ENCODE results near the gene CTNNBL1.

The CTNNBL1 gene

DNA sequence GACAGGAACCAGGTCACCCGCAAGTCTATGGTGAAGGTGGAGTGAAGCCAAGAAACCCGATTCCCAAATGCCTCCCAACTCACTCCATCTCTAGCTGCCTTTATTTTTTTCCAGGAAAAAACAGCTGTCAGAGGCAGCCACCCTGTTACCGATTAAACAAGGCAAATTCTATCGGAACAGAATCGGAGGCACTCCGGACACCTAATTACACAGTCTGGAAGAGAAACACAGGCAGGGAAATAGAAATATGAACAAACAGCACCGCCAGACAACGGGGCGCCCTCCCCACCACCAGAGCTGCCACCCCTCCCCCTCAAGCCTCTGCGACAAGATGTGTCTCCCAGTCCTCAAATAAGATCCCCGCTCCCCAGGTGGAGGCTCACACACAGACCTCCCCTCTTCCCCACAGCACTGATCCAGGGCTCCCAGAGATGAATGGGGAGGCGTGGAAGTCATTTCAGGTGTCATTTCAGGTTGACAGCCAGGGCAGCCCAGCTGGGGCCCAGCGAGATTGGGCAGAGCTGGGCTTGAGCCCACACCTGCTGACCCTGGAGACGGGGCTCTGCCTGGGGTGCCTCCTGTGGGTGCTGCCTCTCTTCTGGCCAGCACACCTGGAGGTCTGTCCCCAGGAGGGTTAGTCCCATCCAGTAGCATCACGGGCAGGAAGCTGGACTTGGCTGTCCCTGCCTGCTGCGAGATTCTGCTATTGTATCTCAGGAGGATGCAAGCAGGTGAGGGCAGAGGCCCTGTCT lies 189.3 kb downstream of the CTNNBL1 start:
- no peaks in the 10 kb centered on the region for H3K27me3 ChIP-seq (ENCODE audit: insufficient read depth, low read length)
- no peak overlapping the region for H3K27ac ChIP-seq (ENCODE audit: low read depth, low read length)
- H3K36me3 ChIP-seq (ENCODE audit: control insufficient read depth in 1 of 2, insufficient read depth in 2 of 2, low read length in 2 of 2): no peaks in the 10 kb centered on the region
- H4K91ac ChIP-seq (ENCODE audit: low read depth, low read length): no peak overlapping the region
- H3K4me3 ChIP-seq (ENCODE audit: low read depth, low read length): no peak overlapping the region
- H2BK12ac ChIP-seq (ENCODE audit: low read length): no peak overlapping the region
- H2AK5ac ChIP-seq (ENCODE audit: low read length): no peak overlapping the region
- H2BK5ac ChIP-seq (ENCODE audit: low read depth, low read length, poor library complexity): no peak overlapping the region
- no peak overlapping the region for H4K12ac ChIP-seq (ENCODE audit: low read depth, low read length)
- no peak overlapping the region for H3K23ac ChIP-seq (ENCODE audit: low read length)
- no peak overlapping the region for H3K4ac ChIP-seq (ENCODE audit: low read depth, low read length)
- H3K4me1 ChIP-seq (ENCODE audit: control insufficient read depth in 1 of 2, insufficient read depth in 2 of 2, low read length in 2 of 2): no peaks in the 10 kb centered on the region
- no peak overlapping the region for H3K18ac ChIP-seq (ENCODE audit: low read length)
- no peak overlapping the region for H4K8ac ChIP-seq (ENCODE audit: low read depth, low read length)
- no peak overlapping the region for H2BK120ac ChIP-seq (ENCODE audit: insufficient read depth, low read length, poor library complexity)
- no peak overlapping the region for H3K4me2 ChIP-seq (ENCODE audit: low read length)
- H3K79me2 ChIP-seq (ENCODE audit: control insufficient read depth, insufficient read depth, low read length, poor library complexity): no peaks in the 10 kb centered on the region
- no CpG with 5 or more reads among the region's 16 CpGs for WGBS (ENCODE audit: extremely low coverage, insufficient coverage, insufficient read length)
- no peak overlapping the region for H2AFZ ChIP-seq (ENCODE audit: insufficient read depth, low read length, poor library complexity)
- no peaks in the 10 kb centered on the region for H3K79me1 ChIP-seq (ENCODE audit: low read length)
- no peaks in the 10 kb centered on the region for H3K9me3 ChIP-seq (ENCODE audit: insufficient read depth, low read depth, low read length)
- H3K14ac ChIP-seq (ENCODE audit: low read length): no peak overlapping the region
- H3K9ac ChIP-seq (ENCODE audit: low read length): no peak overlapping the region
- DNase-seq: no peak

DNA sequence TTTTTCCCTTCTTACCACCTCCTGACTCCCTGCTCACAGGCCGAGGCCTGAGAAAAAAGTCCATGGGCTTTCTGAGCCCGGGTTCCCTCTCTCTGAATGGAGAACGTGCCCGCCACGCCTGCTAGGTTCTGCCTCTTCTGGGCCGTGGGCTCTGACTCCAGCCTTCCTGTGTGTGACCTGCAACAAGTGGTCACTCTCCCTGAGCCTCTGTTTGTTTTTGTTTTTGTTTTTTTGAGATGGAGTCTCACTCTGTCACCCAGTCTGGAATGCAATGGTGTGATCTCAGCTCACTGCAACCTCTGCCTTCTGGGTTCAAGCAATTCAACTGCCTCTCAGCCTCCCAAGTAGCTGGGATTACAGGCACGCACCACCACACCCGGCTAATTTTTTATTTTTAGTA lies 191.2 kb downstream of the CTNNBL1 start:
- Histone ChIP-seq H3K79me2 (ENCODE audit: control insufficient read depth, insufficient read depth, low read length, poor library complexity) (no peaks in the 10 kb centered on the region), H2BK120ac (ENCODE audit: insufficient read depth, low read length, poor library complexity) (no peak overlapping the region), H3K27ac (ENCODE audit: low read depth, low read length) (no peak overlapping the region), H3K4me2 (ENCODE audit: low read length) (no peak overlapping the region), H3K14ac (ENCODE audit: low read length) (no peak overlapping the region), H3K9me3 (ENCODE audit: insufficient read depth, low read depth, low read length) (peaks cover 2% of the 10 kb centered on the region), H4K12ac (ENCODE audit: low read depth, low read length) (no peak overlapping the region), H2AK5ac (ENCODE audit: low read length) (no peak overlapping the region), H3K79me1 (ENCODE audit: low read length) (no peaks in the 10 kb centered on the region), H2AFZ (ENCODE audit: insufficient read depth, low read length, poor library complexity) (no peak overlapping the region), H3K4ac (ENCODE audit: low read depth, low read length) (no peak overlapping the region), H3K27me3 (ENCODE audit: insufficient read depth, low read length) (no peaks in the 10 kb centered on the region), H3K4me3 (ENCODE audit: low read depth, low read length) (no peak overlapping the region), H3K23ac (ENCODE audit: low read length) (no peak overlapping the region), H4K91ac (ENCODE audit: low read depth, low read length) (no peak overlapping the region), H2BK5ac (ENCODE audit: low read depth, low read length, poor library complexity) (no peak overlapping the region), H3K9ac (ENCODE audit: low read length) (no peak overlapping the region), H3K18ac (ENCODE audit: low read length) (no peak overlapping the region), H2BK12ac (ENCODE audit: low read length) (no peak overlapping the region), H3K4me1 (ENCODE audit: control insufficient read depth in 1 of 2, insufficient read depth in 2 of 2, low read length in 2 of 2) (no peaks in the 10 kb centered on the region), H4K8ac (ENCODE audit: low read depth, low read length) (no peak overlapping the region), H3K36me3 (ENCODE audit: control insufficient read depth in 1 of 2, insufficient read depth in 2 of 2, low read length in 2 of 2) (no peaks in the 10 kb centered on the region)
- DNase-seq: no peak
- no CpG with 5 or more reads among the region's 8 CpGs for WGBS (ENCODE audit: extremely low coverage, insufficient coverage, insufficient read length)

DNA sequence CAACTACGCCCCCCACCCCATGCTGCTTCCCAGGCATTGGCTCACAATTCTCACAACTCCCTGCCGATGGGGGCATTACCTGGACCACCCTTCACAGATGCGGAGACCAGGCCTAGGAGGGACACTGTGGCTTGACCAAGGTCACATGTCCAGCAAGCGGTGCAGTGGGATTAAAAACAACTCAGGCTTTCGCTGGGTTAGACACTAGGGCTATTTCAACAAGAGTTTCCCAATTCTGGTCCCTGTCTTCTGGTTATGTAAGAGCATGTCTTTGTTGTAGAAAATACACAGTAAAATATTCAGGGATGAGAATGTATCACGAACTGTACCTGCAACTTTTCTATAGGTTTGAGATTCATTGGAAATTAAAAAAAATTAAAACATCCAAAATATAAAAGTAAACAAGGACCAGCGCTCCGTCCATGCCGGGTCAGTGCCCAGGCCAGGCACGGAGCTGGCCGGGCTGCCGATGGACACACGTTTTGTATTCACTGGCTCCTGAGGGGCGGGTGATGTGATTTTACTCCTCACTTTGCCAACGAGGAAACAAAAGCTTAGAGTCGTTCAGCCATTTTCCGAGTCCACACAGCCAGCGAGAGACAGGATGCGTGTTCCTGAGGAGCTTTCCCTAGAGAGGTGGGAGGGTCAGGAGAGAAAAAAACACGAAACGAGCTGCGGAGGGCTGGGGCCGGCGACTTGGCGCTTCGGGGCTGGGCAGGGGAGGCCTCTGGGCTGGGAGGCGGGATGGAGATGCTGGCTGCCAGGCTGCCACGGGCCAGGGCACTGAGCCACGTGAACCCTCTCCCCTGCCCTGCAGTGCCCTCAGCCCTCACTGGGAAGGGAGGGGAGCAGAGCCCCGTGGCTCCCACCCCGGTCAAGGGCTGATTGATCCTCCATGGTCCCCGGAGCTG lies 192.0 kb downstream of the CTNNBL1 start:
- H2AFZ ChIP-seq (ENCODE audit: insufficient read depth, low read length, poor library complexity): no peak overlapping the region
- H3K18ac ChIP-seq (ENCODE audit: low read length): no peak overlapping the region
- H2BK120ac ChIP-seq (ENCODE audit: insufficient read depth, low read length, poor library complexity): no peak overlapping the region
- no peak overlapping the region for H2BK12ac ChIP-seq (ENCODE audit: low read length)
- H3K4ac ChIP-seq (ENCODE audit: low read depth, low read length): no peak overlapping the region
- H3K4me1 ChIP-seq (ENCODE audit: control insufficient read depth in 1 of 2, insufficient read depth in 2 of 2, low read length in 2 of 2): no peaks in the 10 kb centered on the region
- H2BK5ac ChIP-seq (ENCODE audit: low read depth, low read length, poor library complexity): no peak overlapping the region
- WGBS (ENCODE audit: extremely low coverage, insufficient coverage, insufficient read length): no CpG with 5 or more reads among the region's 32 CpGs
- H3K79me2 ChIP-seq (ENCODE audit: control insufficient read depth, insufficient read depth, low read length, poor library complexity): no peaks in the 10 kb centered on the region
- H4K8ac ChIP-seq (ENCODE audit: low read depth, low read length): no peak overlapping the region
- H3K23ac ChIP-seq (ENCODE audit: low read length): no peak overlapping the region
- no peak overlapping the region for H3K14ac ChIP-seq (ENCODE audit: low read length)
- H3K9me3 ChIP-seq (ENCODE audit: insufficient read depth, low read depth, low read length): peaks cover 2% of the 10 kb centered on the region
- H3K27ac ChIP-seq (ENCODE audit: low read depth, low read length): no peak overlapping the region
- H4K91ac ChIP-seq (ENCODE audit: low read depth, low read length): no peak overlapping the region
- no peak overlapping the region for H3K9ac ChIP-seq (ENCODE audit: low read length)
- DNase-seq: no peak
- no peaks in the 10 kb centered on the region for H3K27me3 ChIP-seq (ENCODE audit: insufficient read depth, low read length)
- no peak overlapping the region for H3K4me3 ChIP-seq (ENCODE audit: low read depth, low read length)
- H3K79me1 ChIP-seq (ENCODE audit: low read length): no peaks in the 10 kb centered on the region
- H3K36me3 ChIP-seq (ENCODE audit: control insufficient read depth in 1 of 2, insufficient read depth in 2 of 2, low read length in 2 of 2): no peaks in the 10 kb centered on the region
- H4K12ac ChIP-seq (ENCODE audit: low read depth, low read length): no peak overlapping the region
- H2AK5ac ChIP-seq (ENCODE audit: low read length): no peak overlapping the region
- no peak overlapping the region for H3K4me2 ChIP-seq (ENCODE audit: low read length)

DNA sequence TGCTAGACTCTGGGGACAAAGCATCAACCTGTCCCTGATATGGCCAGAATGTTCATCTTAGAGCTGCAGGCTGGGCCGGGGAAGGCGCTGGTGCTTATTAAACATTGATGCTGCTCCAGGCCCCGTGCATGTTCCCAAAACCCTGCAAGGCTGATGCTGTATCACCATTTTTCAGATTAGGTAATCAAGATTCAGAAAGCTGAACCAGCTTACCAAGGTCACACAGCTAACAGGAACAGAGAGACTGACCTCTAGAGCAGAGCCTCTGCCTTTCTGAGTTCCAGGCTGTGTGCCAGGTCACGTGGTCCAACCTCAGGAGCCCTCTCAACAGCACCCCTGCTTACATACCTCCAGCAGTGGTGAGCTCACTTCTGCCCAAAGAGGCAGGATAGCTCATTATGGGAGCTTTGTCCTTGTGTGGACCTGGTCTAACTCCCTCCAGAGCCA lies 193.0 kb downstream of the CTNNBL1 start:
- no peak overlapping the region for H3K9ac ChIP-seq (ENCODE audit: low read length)
- no peak overlapping the region for H4K12ac ChIP-seq (ENCODE audit: low read depth, low read length)
- H3K4ac ChIP-seq (ENCODE audit: low read depth, low read length): no peak overlapping the region
- H2BK120ac ChIP-seq (ENCODE audit: insufficient read depth, low read length, poor library complexity): no peak overlapping the region
- H3K36me3 ChIP-seq (ENCODE audit: control insufficient read depth in 1 of 2, insufficient read depth in 2 of 2, low read length in 2 of 2): no peaks in the 10 kb centered on the region
- peaks cover 2% of the 10 kb centered on the region for H3K9me3 ChIP-seq (ENCODE audit: insufficient read depth, low read depth, low read length)
- no peaks in the 10 kb centered on the region for H3K4me1 ChIP-seq (ENCODE audit: control insufficient read depth in 1 of 2, insufficient read depth in 2 of 2, low read length in 2 of 2)
- H2BK12ac ChIP-seq (ENCODE audit: low read length): no peak overlapping the region
- no CpG with 5 or more reads among the region's 4 CpGs for WGBS (ENCODE audit: extremely low coverage, insufficient coverage, insufficient read length)
- H4K8ac ChIP-seq (ENCODE audit: low read depth, low read length): no peak overlapping the region
- DNase-seq: no peak
- H4K91ac ChIP-seq (ENCODE audit: low read depth, low read length): no peak overlapping the region
- no peak overlapping the region for H2AK5ac ChIP-seq (ENCODE audit: low read length)
- no peak overlapping the region for H2AFZ ChIP-seq (ENCODE audit: insufficient read depth, low read length, poor library complexity)
- no peaks in the 10 kb centered on the region for H3K27me3 ChIP-seq (ENCODE audit: insufficient read depth, low read length)
- no peak overlapping the region for H3K23ac ChIP-seq (ENCODE audit: low read length)
- H3K79me1 ChIP-seq (ENCODE audit: low read length): no peaks in the 10 kb centered on the region
- H2BK5ac ChIP-seq (ENCODE audit: low read depth, low read length, poor library complexity): no peak overlapping the region
- H3K4me2 ChIP-seq (ENCODE audit: low read length): no peak overlapping the region
- H3K27ac ChIP-seq (ENCODE audit: low read depth, low read length): no peak overlapping the region
- no peaks in the 10 kb centered on the region for H3K79me2 ChIP-seq (ENCODE audit: control insufficient read depth, insufficient read depth, low read length, poor library complexity)
- H3K18ac ChIP-seq (ENCODE audit: low read length): no peak overlapping the region
- no peak overlapping the region for H3K4me3 ChIP-seq (ENCODE audit: low read depth, low read length)
- H3K14ac ChIP-seq (ENCODE audit: low read length): no peak overlapping the region
